Endothelial cell of umbilical vein (primary cell): ENCODE data around the gene MTA1. TPM values are rescaled to one million over a fixed set of nuclear protein-coding genes. Genes with fewer than 3 reads are reported as not detected.

Source experiments
- BruUV-seq: library from RNA; stranded (reverse); fragments of 400-500 nt; replicated peaks from 2 replicates; lab custom pipeline; 2021; lab: Mats Ljungman, UMichigan
- CTCF ChIA-PET: fragments of 300-600, 350-600 bp; sonication (Branson Sonifier 250); formaldehyde crosslinking; loops from one replicate; lab custom pipeline; 2021; ENCODE audit warnings: antibody characterized with exemption, inconsistent platforms; lab: Charles Lee
- POLR2A ChIA-PET: fragments of 300-600, 350-600 bp; sonication (Branson Sonifier 250); formaldehyde crosslinking; loops from one replicate; lab custom pipeline; 2021; ENCODE audit warnings: antibody characterized with exemption, inconsistent platforms; lab: Charles Lee
- DNase-seq: peaks from one replicate; pipeline ENCODE4 v3.0.0-alpha.2; 2011; ENCODE audit warnings: low read depth, low spot score
- FAIRE-seq: peaks from 2 replicates; lab custom pipeline; 2011; peaks lifted over from hg19 to GRCh38; lab: Jason Lieb, UNC
- H2AFZ ChIP-seq: 2 replicates; pipeline ENCODE4 v1.6.0; 2012; ENCODE audit warnings: low read depth, low read length, control low read depth, inconsistent platforms
- H3K27ac ChIP-seq: 2 replicates; pipeline ENCODE4 v1.5.1; 2011; ENCODE audit warnings: low read depth, mild to moderate bottlenecking, control low read depth, low read length, moderate library complexity; ENCODE audit not compliant: insufficient read depth
- H3K27me3 ChIP-seq, 2 experiments: 2 replicates each; pipeline versions ENCODE4 v1.6.0 to v1.6.1; 2011; ENCODE audit warnings: low read length in 2 of 2, mixed read lengths in 1 of 2; ENCODE audit not compliant: control insufficient read depth in 2 of 2, insufficient read depth in 2 of 2
- H3K36me3 ChIP-seq, 2 experiments: 2 replicates in 1 of 2; 3 replicates in 1 of 2; pipeline ENCODE4 v1.5.1; 2011; ENCODE audit warnings: low read length in 2 of 2, mild to moderate bottlenecking in 1 of 2, moderate library complexity in 1 of 2; ENCODE audit not compliant: control insufficient read depth in 2 of 2, insufficient read depth in 2 of 2; ENCODE audit errors: extremely low read depth in 1 of 2
- H3K4me1 ChIP-seq: 3 replicates; pipeline ENCODE4 v1.5.1; 2011; ENCODE audit warnings: mild to moderate bottlenecking, low read length; ENCODE audit not compliant: control insufficient read depth, insufficient read depth; ENCODE audit errors: extremely low read depth
- H3K4me2 ChIP-seq: 2 replicates; pipeline ENCODE4 v1.6.1; 2011; ENCODE audit warnings: low read length, control low read depth, mixed read lengths; ENCODE audit not compliant: insufficient read depth
- H3K4me3 ChIP-seq, 3 experiments: fragments of 200-600 bp in 1 of 3; sonication (generic), shearing (Covaris generic) in 1 of 3; replicated peaks in 1 of 3; 2 replicates each; pipeline ENCODE4 v1.5.1; 2011 to 2016; ENCODE audit warnings: control low read depth in 3 of 3, low read length in 3 of 3, mild to moderate bottlenecking in 2 of 3, inconsistent platforms in 1 of 3, low read depth in 1 of 3, moderate library complexity in 1 of 3; ENCODE audit not compliant: insufficient read depth in 1 of 3
- H3K79me2 ChIP-seq: 2 replicates; pipeline ENCODE4 v1.6.0; 2012; ENCODE audit warnings: low read length, inconsistent platforms; ENCODE audit not compliant: control insufficient read depth, insufficient read depth
- H3K9ac ChIP-seq: replicated peaks from 2 replicates; pipeline ENCODE3; 2011; ENCODE audit warnings: low read length, control low read depth; ENCODE audit not compliant: insufficient read depth; ENCODE audit errors: extremely low read depth
- H3K9me1 ChIP-seq: replicated peaks from 3 replicates; pipeline ENCODE4 v1.6.0; 2011; ENCODE audit warnings: mild to moderate bottlenecking, low read length; ENCODE audit not compliant: control insufficient read depth, insufficient read depth; ENCODE audit errors: extremely low read depth
- H3K9me3 ChIP-seq: replicated peaks from 2 replicates; pipeline ENCODE4 v1.5.1; 2012; ENCODE audit warnings: low read length, inconsistent platforms; ENCODE audit not compliant: control insufficient read depth, insufficient read depth
- H4K20me1 ChIP-seq: replicated peaks from 2 replicates; pipeline ENCODE3; 2011; ENCODE audit warnings: mild to moderate bottlenecking, low read length; ENCODE audit not compliant: control insufficient read depth, insufficient read depth; ENCODE audit errors: extremely low read depth
- EZH2 ChIP-seq: IDR thresholded peaks from 2 replicates; pipeline ENCODE4 v1.6.1; 2012; ENCODE audit warnings: borderline replicate concordance, low read depth, mild to moderate bottlenecking, moderate library complexity, low read length, inconsistent platforms; ENCODE audit not compliant: severe bottlenecking
- FOS ChIP-seq: IDR thresholded peaks from 2 replicates; pipeline ENCODE4 v1.6.1; 2011; ENCODE audit warnings: mild to moderate bottlenecking, low read length, moderate library complexity, borderline replicate concordance; ENCODE audit not compliant: insufficient read depth
- GATA2 ChIP-seq: IDR thresholded peaks from 2 replicates; pipeline ENCODE4 v1.7.0; 2011; ENCODE audit warnings: low read depth, mild to moderate bottlenecking, moderate library complexity, mixed read lengths, low read length; ENCODE audit not compliant: insufficient read length, insufficient read depth
- JUN ChIP-seq: IDR thresholded peaks from 2 replicates; pipeline ENCODE4 v1.6.1; 2011; ENCODE audit warnings: borderline replicate concordance, low read depth; ENCODE audit not compliant: insufficient read length, insufficient read depth
- MYC ChIP-seq: IDR thresholded peaks from one replicate; pipeline ENCODE4 v1.6.1; 2011; ENCODE audit warnings: mild to moderate bottlenecking, low read depth, low read length
- POLR2A ChIP-seq: IDR thresholded peaks from 2 replicates; pipeline ENCODE4 v1.6.1; 2012; ENCODE audit warnings: low read depth, mild to moderate bottlenecking, control low read depth, low read length
- POLR2AphosphoS5 ChIP-seq: IDR thresholded peaks from 2 replicates; pipeline ENCODE4 v1.6.1; 2012; ENCODE audit warnings: low read depth, mild to moderate bottlenecking, control low read depth, low read length, moderate library complexity; ENCODE audit not compliant: insufficient read depth
- dilution Hi-C: fragments of 300-500 bp; cut with MboI; formaldehyde crosslinking; loops from one replicate; pipeline ENCODE4 v1.15.0; 2019; ENCODE audit warnings: low sequenced_read_pairs; ENCODE audit not compliant: extremely low pct_ligation_motif_present
- intact Hi-C: fragments of 100-400 bp; cut with micrococcal nuclease; formaldehyde crosslinking; loops from one replicate; pipeline ENCODE4 v1.10.0; 2022
- polyA plus RNA-seq, 4 experiments: library from polyadenylated mRNA; depleted of rRNA in 3 of 4; stranded (reverse) in 3 of 4; unstranded in 1 of 4; fragments of >200 nt; gene quantifications; 2 replicates each; pipeline versions ENCODE4 v1.2.1 to v1.2.3, GENCODE V29; 2011 to 2012; ENCODE audit warnings: missing spikeins in 1 of 4
- total RNA-seq: library from RNA; stranded (reverse); gene quantifications from 2 replicates; pipeline ENCODE4 v1.2.3, GENCODE V29; 2021
- TF ChIP-seq, protein P1 (sequence below): IDR thresholded peaks from 2 replicates; pipeline ENCODE4 v1.6.1; 2011; ENCODE audit not compliant: insufficient read depth, insufficient read length
- TF ChIP-seq, protein P2 (sequence below), 2 donors: IDR thresholded peaks; 1 replicate in 1 of 2; 2 replicates in 1 of 2; pipeline ENCODE4 v1.5.1; 2011; ENCODE audit warnings: low read length in 2 of 2, mild to moderate bottlenecking in 2 of 2, moderate library complexity in 2 of 2, control low read depth in 1 of 2, inconsistent platforms in 1 of 2, low read depth in 1 of 2; ENCODE audit not compliant: insufficient read depth in 1 of 2; ENCODE audit errors: extremely low read depth in 1 of 2

The MTA1 gene
- total and polyA plus RNA-seq, 2 donors (not counting 3 experiments of a cell fraction or from before 2014, with no cell fraction given): 85.2 to 167 TPM

- Histone ChIP-seq H3K4me1 (no peaks in the 10 kb centered on the region), H4K20me1 (no peaks in the 10 kb centered on the region), H3K9me1 (no peaks in the 10 kb centered on the region), H3K79me2 (no peaks in the 10 kb centered on the region), H3K9ac (no peak overlapping the region), H3K9me3 (no peaks in the 10 kb centered on the region), H3K36me3 (peaks cover 7 to 59% of the 10 kb centered on the region in 2 experiments), H3K4me3 (no peak overlapping the region), H2AFZ (no peak overlapping the region), H3K4me2 (no peak overlapping the region), H3K27me3 (no peaks in the 10 kb centered on the region), H3K27ac (no peak overlapping the region)
- FAIRE-seq (no peak), DNase-seq (no peak)
- no peak for TF ChIP-seq EZH2
- no peak for TF ChIP-seq MYC
- TF ChIP-seq JUN: no peak
- no peak for TF ChIP-seq FOS
- TF ChIP-seq POLR2A: no peak
- TF ChIP-seq POLR2AphosphoS5: no peak
- TF ChIP-seq, protein P1, sequence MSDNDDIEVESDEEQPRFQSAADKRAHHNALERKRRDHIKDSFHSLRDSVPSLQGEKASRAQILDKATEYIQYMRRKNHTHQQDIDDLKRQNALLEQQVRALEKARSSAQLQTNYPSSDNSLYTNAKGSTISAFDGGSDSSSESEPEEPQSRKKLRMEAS: no peak
- TF ChIP-seq GATA2: no peak
- TF ChIP-seq, protein P2, sequence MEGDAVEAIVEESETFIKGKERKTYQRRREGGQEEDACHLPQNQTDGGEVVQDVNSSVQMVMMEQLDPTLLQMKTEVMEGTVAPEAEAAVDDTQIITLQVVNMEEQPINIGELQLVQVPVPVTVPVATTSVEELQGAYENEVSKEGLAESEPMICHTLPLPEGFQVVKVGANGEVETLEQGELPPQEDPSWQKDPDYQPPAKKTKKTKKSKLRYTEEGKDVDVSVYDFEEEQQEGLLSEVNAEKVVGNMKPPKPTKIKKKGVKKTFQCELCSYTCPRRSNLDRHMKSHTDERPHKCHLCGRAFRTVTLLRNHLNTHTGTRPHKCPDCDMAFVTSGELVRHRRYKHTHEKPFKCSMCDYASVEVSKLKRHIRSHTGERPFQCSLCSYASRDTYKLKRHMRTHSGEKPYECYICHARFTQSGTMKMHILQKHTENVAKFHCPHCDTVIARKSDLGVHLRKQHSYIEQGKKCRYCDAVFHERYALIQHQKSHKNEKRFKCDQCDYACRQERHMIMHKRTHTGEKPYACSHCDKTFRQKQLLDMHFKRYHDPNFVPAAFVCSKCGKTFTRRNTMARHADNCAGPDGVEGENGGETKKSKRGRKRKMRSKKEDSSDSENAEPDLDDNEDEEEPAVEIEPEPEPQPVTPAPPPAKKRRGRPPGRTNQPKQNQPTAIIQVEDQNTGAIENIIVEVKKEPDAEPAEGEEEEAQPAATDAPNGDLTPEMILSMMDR (IDR thresholded peaks at IDR 0.05; ENCODE audit: extremely low read depth in 1 of 2, insufficient read depth in 1 of 2, low read depth in 1 of 2, low read length in 2 of 2): no peak
- no TSS peak for BruUV-seq
- dilution Hi-C loops: no loop called here
- ChIA-PET CTCF (interaction anchor here (1.2 kb wide), 1 partner anchor 10 kb away, joined by 3 read pairs; no protein-coding TSS in a partner anchor), POLR2A (no interaction called here)
- intact Hi-C loops: no loop called here
Measured at GRCh38 chr14:105461903-105462302, 42.3 kb downstream of the MTA1 start.
